HG03469 (cell line): ENCODE measurements around the gene SFPQ.
"Not testable (repeated sequence)": the region's sequence is repeated elsewhere in the genome, so short reads cannot be mapped to it uniquely, and the experiment has no call there.

Experiments
- ATAC-seq: cut with Tn5 transposase; IDR thresholded peaks from one replicate; pipeline ENCODE4 v1.9.1; 2021; ENCODE audit warnings: mild to moderate bottlenecking, moderate library complexity, moderate number of reproducible peaks; ENCODE audit not compliant: unreplicated experiment

The SFPQ gene, protein sequence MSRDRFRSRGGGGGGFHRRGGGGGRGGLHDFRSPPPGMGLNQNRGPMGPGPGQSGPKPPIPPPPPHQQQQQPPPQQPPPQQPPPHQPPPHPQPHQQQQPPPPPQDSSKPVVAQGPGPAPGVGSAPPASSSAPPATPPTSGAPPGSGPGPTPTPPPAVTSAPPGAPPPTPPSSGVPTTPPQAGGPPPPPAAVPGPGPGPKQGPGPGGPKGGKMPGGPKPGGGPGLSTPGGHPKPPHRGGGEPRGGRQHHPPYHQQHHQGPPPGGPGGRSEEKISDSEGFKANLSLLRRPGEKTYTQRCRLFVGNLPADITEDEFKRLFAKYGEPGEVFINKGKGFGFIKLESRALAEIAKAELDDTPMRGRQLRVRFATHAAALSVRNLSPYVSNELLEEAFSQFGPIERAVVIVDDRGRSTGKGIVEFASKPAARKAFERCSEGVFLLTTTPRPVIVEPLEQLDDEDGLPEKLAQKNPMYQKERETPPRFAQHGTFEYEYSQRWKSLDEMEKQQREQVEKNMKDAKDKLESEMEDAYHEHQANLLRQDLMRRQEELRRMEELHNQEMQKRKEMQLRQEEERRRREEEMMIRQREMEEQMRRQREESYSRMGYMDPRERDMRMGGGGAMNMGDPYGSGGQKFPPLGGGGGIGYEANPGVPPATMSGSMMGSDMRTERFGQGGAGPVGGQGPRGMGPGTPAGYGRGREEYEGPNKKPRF

DNA sequence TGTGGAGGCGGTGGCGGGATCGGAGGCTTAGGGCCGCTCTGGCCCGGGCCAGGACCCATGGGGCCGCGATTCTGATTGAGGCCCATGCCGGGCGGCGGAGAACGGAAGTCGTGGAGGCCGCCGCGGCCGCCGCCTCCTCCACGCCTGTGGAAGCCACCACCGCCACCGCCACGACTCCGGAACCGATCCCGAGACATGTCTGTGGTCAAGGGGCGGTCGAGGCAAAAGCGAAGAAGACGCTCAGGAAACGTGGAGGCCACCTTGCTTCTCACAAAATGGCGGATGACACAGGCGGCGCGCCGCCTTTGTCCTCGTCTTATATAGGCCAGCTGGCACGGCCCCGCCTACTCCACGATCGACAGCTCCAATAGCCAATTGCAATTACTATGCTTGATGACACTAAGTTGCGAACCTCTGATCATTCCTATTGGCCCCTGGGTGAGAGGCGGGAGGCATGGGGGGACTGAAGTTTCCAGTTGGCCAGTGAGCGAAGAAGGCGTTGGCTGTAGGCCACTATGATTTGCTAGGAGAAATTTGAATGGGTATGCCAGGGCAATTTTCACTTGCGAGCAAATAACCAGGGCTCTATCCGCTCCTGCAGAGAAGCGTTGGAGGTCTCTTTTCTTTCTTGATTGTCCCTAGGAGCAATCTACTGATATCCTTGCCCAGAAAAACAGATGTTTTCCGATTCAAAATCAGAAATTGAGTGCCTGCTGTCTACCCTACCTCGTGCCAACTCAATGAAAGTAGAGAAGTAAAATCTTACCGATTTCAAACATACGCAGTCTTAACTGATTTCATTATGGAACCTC lies at the start of gene SFPQ:
Gene SFPQ (minus strand): TSS at position 293 of the 812 bp plus-strand sequence. CDS start 96 bp downstream, at position 197.
- ATAC-seq: peak; percentile 90

DNA sequence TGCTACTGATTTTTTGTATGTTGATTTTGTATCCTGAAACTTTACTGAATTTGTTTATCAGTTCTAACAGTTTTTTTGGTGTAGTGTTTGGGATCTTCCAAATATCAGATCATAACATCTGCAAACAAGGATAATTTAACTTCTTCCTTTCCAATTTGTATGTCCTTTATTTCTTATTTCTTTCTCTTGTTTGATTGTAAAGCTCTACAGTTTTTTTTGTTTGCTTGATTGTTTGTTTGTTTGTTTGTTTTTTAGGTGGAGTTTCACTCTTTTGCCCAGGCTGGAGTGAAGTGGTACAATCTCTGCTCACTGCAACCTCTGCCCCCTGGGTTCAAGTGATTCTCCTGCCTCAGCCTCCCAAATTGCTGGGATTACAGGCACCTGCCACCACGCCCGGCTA lies 43.8 kb upstream of the SFPQ start:
- not testable (repeated sequence) for ATAC-seq

DNA sequence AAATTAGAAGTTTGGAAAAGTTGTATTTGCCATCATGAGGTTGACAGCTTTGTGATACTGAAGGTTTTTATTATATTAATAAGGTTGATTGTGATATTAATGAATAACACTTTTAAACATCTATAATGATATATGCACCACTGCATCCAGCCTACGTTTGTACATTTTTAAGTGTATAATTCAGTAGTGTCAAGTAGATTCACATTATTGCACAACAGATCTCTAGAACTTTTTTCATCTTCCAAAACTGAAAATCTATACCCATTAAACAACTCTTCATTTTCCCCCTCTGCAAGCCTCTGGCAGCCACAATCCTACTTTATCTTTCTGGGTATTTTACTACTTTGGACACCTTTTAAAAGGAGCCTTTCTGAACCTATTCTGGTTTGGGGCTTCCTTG lies 38.3 kb upstream of the SFPQ start:
- ATAC-seq: no peak

DNA sequence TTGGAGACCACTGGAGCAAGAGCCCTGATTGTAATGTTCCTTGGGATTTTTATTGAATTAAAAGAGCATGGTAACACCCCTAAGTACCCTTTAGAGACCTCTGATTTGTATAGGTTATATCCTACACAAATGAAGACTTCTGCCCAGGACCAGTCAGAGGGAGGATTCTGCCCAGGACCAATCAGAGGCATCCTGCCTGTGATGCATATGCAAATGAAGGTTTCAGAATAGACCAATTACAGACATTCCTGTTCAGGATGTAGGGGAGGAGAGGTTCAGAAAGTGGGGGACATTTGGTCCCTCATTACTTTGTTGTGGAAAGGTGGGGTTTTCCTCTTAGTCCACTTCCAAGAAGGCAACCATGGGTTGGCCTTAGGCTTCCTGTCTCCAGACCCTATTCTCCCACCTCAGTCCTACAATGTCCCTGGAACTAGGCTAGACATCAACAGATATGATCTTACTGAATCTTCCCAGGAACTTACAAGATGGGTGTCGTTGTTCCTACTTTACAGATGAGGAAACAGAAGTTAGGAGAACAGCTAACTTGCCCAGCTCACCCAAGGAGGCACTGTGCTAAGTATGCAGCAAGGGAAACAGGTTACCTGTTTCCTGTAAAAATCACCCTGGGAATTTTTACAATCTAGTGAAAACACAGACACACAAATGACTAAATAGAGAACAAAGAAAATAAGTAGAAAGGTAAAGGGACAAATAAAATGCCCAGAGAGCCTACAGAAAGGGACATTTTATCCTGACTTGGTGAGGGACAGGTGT lies 36.8 kb upstream of the SFPQ start:
- ATAC-seq: no peak

DNA sequence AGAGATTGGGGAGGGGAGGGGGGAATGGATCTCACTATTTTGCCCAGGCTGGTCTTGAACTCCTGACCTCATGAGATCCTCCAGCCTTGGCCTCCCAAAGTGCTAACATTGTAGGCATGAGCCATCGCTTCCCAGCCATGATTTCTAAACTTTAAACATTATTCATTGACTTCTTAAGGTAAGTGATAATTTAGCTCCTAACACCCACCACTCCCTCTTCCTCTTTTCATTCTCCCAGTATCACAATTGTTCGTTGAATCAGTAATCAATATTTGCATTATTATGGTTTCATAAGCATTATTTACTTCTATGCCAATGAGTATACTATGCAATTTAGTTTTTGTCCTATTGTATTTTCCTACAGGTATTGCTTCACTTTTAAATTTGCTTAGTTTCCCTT lies 33.6 kb upstream of the SFPQ start:
- ATAC-seq: no peak

DNA sequence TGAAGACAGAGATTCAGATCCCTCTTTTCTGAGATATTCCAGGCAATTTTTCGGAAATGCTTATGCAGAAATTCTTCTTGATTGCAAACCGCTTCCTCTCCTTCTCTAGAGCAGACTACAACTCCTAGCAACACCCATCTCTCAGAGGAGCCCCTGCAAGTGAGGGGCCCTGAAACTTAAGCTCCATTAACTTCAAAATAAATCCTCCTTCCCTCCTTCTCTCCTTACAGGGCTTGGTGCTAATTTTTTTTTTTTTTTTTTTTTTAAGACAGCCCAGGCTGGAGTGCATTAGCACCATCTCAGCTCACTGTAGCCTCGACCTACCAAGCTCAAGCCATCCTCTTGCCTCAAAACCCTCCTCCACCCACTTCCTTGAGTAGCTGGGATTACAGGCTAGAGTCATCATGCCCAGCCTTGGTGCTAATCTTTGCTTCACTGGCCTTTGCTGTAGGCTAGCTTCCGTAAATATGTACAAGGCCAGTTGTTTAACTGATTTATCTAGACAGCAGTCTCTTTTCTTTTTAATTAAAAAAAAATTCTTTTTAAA lies 30.2 kb upstream of the SFPQ start:
- ATAC-seq: no peak

DNA sequence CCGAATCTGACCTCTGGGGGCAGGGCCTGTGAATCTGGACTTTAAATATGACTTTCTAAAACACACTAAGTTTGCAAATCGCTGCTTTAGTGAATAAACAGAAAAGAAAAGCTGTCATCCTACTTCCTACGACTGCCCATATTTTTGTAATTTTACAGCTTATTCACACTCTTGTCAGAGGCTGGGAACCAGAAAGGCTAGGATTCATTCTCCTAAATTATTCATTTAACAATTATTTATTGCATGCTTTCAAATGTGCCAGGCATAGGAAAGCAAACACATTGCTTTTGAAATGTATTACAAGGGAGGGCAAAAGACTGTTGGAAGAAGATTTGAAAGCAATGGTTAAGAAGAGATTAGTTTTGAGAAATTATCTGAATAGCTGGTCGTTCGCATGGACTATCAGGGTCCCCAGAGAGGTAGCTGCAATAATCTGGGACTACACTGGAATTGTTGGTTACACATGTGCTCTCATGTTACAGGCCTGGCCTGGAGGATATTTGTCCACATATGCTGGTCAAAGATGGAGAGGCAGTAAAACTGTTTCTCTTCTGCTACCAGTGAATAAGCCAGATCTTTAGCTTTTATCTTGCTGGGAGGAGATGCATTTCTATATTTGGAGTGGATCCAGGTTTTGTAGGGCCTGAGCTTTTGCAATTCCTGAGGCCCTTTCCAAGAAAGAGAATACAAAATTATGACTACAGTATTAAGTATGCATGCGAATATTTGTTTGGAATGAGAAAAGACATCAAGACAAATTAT lies 29.6 kb upstream of the SFPQ start:
- ATAC-seq: no peak

DNA sequence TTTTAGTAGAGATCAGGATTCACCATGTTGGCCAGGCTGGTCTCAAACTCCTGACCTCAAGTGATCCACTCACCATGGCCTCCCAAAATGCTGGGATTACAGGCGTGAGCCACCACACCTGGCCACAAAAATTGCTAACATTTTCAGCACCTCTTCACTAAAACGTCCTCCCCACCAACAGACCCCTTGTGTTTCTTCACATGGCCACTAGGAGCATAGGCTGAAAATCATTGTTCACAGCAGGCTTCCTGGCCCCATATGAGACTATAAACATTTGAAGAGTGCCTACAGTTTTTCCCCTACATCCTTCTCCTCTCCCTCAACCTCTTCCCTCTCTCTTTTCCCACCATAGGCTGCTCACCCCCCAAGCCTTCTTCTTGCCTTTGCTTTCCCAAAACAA lies 28.0 kb upstream of the SFPQ start:
- no peak for ATAC-seq

DNA sequence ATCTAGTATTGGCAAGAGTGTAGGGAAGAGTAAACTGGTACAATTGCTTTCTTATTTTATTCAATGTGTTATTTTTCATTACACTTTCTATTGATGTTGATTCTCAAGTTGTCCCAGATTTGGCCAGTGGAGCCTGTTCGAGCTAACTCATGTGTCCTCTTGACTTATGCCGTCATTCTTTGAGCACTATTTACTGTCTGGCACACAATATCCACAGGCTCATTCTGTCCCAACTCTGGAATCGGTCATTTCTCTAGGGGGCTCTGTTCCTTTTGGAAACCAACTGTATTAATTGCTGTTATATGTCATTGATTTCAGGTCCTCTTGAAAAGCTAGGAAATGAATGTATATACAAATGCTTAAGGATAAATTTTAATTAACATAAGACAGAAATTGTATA lies 22.4 kb upstream of the SFPQ start:
- no peak for ATAC-seq

DNA sequence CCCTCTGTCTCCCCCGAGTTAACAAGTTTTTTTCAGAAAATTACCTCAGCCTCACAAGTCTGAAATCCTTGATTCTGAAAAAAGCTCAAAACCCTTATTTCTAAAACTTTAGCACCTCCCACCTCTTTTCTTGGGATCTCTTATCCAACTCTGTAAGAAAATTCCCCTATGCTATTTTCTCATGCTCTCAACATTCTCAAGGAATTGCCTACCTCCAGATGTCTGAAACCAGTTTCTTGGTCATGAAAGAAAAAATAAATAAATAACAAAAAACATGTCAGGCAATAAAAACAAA lies 18.1 kb upstream of the SFPQ start:
- ATAC-seq: no peak

DNA sequence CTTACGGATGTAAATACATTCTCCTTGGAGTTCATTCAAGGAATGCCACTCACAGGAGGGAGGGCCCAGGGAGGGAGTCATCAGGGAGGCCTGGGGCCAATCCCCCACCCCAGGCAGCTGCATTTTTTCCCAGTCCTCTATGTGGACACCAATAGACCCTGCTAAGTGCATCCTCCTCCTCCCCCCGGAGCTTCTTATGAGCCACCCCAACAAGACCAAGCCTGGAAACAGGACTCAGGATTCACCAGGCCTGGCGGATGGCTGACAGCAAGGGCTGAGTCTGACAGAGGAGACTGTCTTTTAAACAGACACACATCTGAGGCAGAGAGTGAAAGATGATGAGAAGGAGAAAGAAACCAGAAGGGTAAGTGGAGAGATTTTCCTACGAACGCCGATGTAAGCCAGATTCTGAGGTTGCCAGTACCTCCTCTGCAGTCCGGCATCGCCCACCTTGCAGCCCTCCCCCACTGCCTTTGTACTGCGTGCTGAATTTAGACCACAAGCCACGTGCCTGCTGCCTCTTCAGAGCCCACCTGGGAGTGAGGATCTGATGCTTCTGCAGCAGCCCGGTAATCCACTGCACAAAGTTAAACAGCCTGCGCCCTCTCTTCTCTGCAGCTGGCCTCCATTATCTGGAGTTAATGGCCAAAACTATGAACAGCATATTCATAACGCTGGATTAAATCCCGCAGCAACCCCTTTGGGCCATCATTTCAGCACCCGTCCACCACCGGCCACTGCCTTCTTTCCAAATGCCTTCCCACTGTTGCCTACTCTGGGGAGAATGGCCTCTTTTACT lies 17.6 kb upstream of the SFPQ start:
- ATAC-seq: no peak

DNA sequence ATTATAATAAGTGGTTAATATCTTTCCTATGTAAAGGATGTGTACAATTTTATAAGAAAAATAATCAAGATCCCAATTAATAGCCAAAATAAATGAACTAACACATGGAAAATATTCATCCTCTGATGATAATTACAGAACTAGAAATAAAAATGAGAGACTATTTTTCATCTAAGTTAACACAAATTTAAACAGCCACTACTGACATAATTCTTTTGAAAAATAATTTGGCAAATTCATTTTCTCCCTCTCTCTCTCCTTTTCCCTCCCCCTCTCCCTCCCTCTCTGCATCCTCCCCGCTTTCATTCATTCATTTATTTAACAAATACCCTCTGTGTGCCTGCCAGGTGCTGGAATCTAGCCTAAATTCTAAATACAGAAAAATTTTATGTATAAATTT lies 10.3 kb upstream of the SFPQ start:
- no peak for ATAC-seq

DNA sequence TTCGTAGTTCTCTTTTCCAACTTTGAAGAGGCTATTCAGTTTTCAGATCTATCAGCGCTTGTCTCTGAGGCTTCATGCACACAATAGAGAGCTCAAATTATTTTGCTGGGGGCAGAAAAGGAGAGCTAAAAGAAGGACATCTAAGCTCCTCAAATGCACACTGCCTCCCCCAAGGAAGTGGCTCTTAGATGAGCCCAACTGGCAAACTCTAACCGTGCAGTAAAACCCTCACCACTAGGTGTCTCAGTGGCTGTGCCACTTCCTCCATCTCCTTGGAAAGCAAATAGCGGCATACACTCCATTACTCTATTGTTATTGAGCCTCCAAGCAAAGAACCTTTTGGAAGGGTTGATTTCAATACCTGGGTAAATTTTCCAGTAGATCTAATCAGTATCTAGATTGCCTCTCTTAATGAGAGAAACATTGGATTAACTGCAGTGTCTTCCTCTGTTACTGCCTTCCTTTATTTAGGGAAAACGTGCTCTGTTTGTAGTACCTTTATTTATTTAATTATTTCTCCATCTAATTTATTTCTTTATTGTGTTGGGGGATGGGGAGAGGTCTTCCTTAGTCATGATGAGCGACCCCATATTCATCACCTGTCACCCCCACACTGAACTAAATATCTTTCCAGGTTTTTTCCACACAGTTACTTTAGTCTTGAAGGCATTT lies 9.2 kb upstream of the SFPQ start:
- ATAC-seq: no peak

DNA sequence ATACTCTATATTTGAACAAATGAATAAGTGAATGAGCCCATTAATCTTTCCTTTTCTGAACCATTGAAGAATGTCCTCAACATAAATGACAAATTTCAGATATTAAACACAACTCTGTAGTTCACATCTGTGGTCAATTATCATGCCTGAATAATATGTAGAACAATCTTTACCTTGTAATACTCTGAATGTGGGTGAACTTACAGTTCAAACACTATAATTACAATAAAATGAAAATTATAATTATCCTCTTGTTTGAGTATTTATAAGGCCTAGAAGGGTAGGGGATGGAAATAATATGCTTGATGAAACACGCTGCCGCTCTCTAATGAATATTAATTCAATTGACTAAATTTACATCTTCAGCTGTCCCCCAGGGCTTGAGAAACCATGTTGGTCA lies 8.7 kb upstream of the SFPQ start:
- ATAC-seq: no peak

DNA sequence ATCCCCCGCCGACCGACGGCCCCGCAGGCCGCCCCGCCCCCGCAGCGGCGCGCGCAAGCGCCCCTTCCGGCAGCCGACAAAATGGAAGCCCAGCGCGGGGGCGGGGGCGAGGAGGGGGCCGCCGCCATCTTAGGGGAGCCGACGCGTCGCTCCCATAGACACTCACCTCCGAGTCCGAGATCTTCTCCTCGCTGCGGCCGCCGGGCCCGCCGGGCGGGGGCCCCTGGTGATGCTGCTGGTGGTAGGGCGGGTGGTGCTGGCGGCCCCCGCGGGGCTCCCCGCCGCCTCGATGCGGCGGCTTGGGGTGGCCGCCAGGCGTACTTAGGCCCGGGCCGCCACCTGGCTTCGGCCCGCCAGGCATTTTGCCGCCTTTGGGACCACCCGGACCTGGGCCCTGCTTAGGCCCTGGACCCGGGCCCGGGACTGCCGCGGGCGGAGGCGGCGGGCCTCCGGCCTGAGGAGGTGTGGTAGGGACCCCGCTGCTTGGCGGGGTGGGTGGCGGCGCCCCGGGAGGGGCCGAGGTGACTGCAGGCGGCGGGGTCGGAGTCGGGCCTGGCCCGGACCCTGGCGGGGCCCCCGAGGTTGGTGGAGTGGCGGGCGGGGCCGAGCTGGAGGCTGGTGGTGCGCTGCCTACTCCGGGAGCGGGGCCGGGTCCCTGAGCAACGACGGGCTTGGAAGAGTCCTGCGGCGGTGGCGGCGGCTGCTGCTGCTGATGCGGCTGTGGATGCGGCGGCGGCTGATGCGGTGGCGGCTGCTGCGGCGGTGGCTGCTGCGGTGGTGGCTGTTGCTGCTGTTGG lies 691 bp downstream of the SFPQ start:
- peak; percentile 32 for ATAC-seq

DNA sequence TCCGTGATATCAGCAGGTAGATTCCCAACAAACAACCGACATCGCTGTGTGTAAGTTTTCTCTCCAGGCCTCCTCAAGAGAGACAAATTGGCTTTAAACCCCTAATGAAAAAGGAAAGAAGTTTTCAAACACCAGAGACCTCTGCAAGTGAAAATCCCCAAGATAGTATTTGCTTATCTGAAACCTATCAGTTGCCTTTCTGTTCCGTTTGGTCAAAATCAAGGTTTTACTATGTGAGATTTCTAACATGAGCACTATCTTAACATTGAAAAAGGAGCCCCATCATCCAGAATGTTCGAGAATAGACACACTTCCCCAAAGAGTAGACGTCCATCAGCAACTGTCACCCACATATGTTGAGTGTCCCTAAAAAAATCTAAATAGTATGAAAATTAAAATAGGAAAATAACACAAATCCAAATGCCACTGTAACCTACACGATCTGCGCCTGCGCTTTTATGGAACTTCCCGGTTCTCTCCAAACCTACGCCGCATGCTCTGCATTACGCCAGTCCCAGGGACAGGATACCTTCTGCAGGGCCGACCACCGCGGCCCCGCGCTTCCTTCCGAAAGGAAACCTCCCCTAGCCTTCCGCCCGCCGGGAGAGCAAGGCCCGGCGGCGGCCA lies 1.4 kb downstream of the SFPQ start:
- no peak for ATAC-seq

DNA sequence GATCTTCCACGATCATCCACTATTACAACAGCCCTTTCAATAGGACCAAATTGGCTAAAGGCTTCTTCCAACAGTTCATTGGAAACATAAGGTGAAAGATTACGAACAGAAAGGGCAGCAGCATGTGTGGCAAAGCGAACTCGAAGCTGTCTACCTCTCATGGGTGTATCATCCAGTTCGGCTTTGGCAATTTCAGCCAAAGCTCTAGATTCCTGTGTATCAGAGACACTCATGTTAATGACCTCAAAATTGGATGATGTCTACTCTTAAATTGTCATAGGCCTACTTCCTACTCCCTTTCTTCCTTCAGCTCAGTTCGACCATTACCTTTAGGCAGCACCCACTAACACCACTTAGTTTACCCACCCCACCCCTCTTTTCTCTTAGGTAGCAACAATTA lies 2.2 kb downstream of the SFPQ start:
- no peak for ATAC-seq
